HG02970 (cell line): ENCODE data around the gene HECTD1.
"Not testable (repeated sequence)": the region's sequence is repeated elsewhere in the genome, so short reads cannot be mapped to it uniquely, and the experiment has no call there.

Experiments
- ATAC-seq: cut with Tn5 transposase; IDR thresholded peaks from one replicate; pipeline ENCODE4 v1.9.1; 2021; ENCODE audit warnings: mild to moderate bottlenecking, moderate library complexity, moderate number of reproducible peaks; ENCODE audit not compliant: unreplicated experiment, low FRiP score

HECTD1 gene

DNA sequence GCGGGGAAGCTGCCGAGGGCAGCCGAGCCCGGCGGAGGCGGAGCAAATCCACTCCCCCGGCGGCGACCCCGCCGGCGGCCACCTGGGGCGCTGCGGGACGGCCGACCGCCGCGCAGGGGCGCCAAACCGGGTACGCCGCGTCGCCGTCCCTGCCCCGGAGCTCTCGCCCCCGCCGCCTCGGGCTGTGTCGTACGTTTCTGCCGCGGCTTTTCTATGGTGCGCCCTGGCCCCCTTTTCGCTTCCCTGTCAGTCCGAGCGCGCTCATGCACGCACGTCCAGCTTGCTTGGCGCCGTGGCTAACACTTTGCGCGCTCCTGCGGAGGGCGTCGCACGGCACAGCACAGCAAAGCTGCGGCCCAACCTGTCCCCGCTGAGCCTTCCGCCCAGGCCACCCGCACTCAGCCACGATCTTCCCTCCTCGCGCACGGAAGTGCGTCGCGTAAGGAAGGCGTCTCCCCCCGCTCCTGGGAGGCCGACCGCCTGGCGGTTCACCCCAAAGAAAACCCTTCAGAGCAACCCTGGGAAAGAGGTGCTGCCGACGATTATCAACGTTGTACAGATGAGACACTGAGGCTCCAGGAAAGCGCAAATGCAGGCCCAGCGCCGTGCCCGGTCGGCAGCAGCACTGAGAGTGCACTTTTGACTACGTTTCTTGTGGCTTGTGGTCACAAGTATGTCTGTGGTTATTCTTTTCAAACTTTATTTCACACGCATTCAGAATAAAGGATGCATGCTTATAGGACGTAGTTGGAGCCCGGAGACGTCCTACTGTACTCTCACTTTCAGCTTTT lies at the start of gene HECTD1:
HECTD1 (minus strand) TSS at position 39 of the 791 bp plus-strand sequence. CDS start 1,857 bp downstream, outside the sequence.
- peak; percentile 78 for ATAC-seq

DNA sequence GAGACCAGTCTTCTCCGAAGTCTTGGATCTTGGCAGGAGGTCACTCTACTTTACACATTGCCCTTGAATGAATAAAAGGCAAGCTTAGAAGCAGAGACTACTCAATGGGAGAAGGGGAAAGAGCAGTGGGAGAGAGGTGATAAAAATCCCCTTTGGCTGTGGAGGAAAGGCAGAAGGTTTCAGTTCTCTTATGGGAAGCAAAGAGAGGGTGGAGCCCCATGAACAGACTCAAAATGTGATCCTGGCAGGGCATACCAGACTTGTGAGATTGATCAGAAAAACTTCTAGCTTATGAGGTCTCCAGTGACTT lies 49.6 kb upstream of the HECTD1 start:
- no peak for ATAC-seq

GRCh38 chr14:31256534-31257243 lies 49.1 kb upstream of the HECTD1 start:
- no peak for ATAC-seq

DNA sequence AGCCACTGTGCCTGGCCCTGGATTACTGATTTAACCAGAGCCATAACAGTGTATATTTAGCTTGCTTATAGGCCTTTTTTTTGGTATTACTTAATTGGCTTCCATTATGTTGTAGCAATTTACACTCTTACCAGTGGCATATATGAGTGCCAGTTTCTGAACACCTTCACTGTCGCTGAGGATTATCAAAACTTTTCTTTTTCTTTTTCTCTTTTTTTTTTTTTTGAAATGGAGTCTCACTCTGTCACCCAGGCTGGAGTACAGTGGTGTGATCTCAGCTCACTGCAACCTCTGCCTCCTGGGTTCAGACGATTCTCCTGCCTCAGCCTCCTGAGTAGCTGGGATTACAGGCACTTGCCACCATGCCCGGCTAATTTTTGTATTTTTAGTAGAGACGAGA lies 48.3 kb upstream of the HECTD1 start:
- ATAC-seq, result not testable (repeated sequence)

GRCh38 chr14:31255286-31255685 lies 47.7 kb upstream of the HECTD1 start:
- no peak for ATAC-seq

GRCh38 chr14:31253746-31254471 lies 46.3 kb upstream of the HECTD1 start:
- no peak for ATAC-seq

DNA sequence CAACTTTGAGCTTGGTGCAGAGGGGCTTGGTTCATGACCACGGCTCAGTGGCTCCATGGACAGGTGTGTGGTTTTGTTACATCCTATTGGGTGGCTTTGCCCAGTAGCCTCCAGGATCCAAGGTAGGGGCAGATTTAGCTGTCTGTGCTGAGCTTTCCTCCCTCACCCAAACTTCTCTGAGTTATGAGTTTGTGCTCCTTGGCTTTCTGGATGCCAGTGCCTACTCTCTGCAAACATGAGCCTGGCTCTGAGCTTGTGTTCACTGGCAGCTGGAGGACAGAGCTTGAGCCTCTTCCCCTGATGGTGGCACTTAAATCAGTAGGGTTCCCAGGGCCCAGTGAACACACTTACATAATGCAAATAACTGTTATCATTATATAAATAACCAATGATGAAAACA lies 45.3 kb upstream of the HECTD1 start:
- ATAC-seq, result no peak

GRCh38 chr14:31251028-31251958 lies 43.7 kb upstream of the HECTD1 start:
- ATAC-seq, result no peak

DNA sequence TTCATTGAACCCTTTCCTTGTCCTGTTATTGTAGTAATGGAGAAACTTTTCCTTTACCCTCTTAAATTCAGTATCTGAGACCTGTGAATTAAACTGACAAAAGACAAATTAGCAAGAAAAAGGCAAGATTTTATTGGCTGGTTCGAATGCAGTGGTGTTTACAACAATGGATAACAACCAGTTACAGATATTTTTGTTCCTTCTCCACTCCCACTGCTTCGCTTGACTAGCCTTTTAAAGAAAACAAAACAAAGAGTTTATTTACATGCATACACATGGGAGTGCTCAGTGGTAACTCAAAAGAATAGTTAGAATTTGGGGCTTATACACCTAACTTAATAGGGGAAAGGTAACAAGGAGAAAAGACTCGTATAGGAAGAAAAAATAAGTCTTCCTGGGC lies 37.0 kb upstream of the HECTD1 start:
- ATAC-seq, result no peak

- ATAC-seq, result no peak
Measured at GRCh38 chr14:31243860-31244259, 36.3 kb upstream of the HECTD1 start.

GRCh38 chr14:31242161-31242940 lies 34.8 kb upstream of the HECTD1 start:
- ATAC-seq, result not testable (repeated sequence)

GRCh38 chr14:31241450-31242114 lies 34.0 kb upstream of the HECTD1 start:
- ATAC-seq, result no peak

- ATAC-seq, result no peak
Measured at GRCh38 chr14:31239741-31240140, 32.1 kb upstream of the HECTD1 start.

DNA sequence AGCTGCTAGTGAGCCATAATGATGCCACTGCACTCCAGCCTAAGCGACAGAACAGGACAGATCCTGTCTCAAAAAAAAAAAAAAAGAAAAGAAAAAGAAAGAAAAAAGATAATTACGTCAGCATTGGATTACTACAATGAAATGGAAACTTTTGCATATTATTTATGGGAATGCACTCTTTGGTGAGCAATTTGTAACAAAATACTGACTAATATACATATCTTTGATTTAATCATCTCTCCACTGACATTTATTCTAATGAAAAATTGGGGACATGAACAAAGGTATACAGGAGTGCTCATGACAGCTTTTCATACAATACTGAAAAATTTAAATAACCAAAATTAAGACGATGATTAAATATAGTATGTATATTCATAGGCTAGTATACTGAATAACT lies 27.9 kb upstream of the HECTD1 start:
- no peak for ATAC-seq

DNA sequence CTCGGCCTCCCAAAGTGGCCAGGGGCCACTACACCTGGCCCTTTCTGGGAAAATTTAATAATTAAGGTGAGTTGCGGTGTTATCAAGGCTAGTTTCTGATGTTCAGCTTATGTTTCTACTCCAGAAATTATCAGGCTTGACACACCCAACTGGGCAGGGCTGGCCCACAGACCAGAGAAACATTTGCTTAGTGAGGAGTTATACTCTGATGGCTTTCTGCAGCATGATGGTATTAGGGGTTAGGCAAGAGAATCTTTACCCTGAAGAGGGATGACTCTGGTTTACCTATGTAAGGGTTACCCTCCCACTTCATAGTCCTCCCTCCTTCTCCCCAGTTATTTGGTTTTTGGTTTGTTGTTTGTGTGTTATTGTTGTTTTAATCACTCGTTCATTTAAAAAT lies 24.5 kb upstream of the HECTD1 start:
- no peak for ATAC-seq

GRCh38 chr14:31231272-31231671 lies 23.7 kb upstream of the HECTD1 start:
- ATAC-seq, result not testable (repeated sequence)

DNA sequence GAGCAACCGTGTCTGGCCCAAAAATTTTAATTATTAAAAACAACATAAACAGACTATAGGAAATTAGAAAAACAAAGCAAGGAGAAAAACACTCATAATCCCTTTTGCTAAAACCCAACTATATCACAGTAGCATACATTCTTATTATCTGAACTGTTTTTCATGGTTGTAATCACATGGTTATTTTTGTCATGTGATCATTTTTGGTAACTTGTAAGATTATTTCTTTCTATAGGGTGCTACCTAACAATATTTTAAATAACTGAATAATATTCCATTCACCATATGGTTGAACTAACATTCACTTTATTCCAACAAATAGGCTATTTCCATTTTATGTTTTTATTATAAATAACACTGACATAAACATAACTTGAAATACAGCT lies 23.0 kb upstream of the HECTD1 start:
- ATAC-seq, result no peak

GRCh38 chr14:31229638-31230572 lies 22.3 kb upstream of the HECTD1 start:
- no peak for ATAC-seq
